Suppressor macrophage (primary cell): Measurements from ENCODE around the gene SDHAF1.
"Not testable (repeated sequence)": the region's sequence is repeated elsewhere in the genome, so short reads cannot be mapped to it uniquely, and the experiment has no call there.

ENCODE experiments used
- DNase-seq, 4 experiments: peaks; one replicate each; pipeline ENCODE4 v3.0.0-alpha.2; 2020 to 2022

The SDHAF1 gene

DNA sequence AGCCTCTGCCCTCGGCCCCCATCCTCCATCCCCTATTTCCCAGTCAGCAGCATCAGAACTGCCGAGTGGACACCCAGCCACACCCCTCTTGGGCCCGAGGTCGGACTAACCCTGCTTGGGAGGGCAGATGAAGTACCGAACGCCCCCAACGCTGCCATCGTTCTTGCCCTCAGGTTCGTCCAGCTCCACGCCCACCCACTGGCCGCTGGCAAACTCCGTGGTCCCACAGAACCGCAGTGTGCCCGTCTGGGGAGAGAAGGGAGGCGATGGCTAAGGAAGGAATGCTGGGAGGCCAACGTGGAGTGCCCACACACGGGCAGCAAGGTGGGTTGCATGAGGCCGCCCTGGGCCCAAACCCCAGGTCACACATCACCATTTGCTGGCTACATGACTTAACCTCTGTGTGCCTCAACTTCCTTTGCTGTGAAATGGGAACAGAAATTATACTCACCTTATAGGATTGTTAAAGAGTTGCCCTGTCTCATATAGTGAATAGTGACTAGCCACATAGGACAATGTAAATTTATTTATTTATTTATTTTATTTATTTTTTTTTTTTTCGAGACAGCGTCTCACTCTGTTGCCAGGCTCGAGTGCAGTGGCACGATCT lies 24.2 kb downstream of the SDHAF1 start:
- DNase-seq = no peak

DNA sequence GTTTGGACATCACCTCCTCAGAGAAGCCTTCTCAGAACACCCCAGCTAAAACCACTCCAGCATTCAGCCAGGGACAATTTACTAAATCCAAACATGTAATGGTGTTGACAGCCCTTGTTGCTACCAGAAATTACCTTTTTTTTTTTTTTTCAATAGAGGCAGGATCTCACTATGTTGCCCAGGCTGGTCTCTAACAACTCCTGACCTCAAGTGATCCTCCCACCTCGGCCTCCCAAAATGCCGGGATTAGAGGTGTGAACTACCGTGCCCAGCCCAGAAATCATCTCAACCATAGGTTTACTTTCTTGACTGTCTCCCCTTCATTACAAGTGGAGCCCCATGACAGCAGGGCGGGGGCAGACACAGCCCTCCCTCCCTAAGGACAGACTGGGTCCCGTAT lies 28.4 kb downstream of the SDHAF1 start:
- DNase-seq = no peak

DNA sequence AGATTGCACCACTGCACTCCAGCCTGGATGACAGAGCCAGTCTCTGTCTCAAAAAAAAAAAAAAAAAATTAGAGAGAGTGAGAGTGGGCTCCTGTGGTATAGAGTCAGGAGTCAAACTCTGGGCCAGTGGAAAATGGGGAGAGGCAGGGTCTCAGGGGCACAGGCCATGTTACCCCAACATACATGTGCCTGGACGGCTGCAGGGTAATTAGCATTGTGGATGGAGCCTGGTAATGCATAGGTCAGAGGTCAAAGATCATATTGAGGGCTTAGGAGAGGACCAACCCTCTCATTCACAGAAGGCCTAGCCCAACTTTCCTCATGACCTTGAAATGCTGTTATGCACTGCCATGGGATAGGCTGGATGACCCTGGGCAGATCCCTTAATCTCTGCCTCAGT lies 30.6 kb downstream of the SDHAF1 start:
- no peak for DNase-seq

DNA sequence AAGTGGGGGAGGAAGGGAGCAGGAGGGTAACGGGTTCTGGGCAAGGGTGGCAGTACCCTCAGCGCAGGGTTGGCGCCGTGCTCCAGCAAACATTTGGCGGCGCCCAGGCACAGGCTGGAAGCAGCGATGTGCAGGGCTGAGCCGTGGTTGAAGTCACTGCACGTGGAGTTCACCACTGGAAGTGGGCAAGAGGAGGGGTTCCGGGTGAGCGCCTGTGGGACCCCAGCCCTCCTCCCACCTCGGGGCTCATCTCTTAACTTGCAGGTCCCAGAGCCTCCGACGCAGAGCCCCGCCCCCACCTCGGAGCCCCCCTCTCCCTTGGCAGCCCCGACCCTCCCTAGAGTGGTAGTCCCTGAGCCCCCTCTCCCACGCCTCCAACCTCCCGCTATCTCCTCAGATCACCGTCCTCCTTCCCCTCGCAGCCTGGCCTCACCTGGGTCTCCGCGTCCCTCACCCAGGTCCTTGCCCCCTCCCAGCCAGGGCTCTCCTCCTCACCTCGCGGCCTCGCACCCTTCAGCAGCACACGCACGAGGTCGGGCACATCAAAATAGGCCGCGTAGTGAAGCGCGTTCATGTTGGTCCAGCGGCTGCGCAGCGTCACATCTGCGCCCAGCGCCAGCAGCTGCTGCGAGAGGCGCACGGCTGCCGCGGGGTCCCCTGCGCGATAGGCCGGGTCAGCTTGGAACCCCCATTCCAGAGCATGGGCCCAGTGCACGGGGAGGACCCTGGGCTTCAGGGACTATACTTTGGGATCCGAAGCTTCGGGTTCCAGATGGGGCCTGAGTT lies 31.3 kb downstream of the SDHAF1 start:
- DNase-seq = no peak

DNA sequence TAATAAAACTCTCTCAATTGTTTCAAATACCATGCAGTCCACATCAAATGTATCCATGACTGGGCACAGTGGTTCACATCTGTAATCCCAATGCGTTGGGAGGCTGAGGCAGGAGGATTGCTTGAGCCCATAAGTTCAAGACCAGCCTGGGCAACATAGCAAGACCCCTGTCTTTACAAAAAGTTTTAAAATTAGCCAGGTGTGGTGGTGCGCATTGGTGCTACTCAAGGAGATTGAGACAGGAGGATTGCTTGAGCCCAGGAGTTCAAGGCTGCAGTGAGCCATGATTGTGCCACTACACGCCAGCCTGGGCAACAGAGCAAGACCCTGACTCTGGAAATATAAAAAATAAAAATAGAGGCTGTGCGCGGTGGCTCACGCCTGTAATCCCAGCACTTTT lies 32.7 kb downstream of the SDHAF1 start:
- DNase-seq = no peak

DNA sequence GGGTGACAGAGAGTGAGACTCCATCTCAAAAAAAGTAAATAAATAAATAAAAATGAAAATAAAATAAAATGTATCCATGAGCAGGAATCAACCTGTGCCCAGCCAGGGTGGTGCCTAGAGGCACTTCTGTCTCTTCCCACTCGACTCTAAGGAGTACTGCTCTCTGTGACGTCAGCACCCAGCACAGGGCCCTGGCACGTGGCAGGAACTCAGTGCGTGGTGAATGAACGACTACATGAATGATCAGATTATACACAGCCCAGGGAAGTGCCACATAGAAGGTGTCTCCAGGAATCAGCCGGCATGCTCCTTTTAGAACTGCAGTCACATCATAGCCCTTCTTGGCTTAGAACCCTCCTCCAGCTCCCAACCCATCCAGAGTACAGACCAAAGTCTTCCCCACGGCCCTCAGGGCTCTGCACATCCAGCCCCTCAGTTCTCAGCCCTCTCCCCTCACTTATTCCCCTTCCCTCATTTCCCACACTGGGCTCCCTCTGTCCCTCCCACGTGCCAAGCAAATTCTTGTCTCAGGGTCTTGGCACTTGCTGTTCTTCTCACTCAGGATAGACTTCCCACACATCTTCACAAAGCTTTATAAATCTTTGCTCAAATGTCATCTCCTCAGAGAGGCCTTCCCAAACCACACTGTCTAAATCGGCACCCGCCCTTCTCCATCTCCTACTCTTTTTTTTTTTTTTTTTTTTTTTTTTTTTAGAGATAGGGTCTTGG lies 33.5 kb downstream of the SDHAF1 start:
- no peak for DNase-seq

DNA sequence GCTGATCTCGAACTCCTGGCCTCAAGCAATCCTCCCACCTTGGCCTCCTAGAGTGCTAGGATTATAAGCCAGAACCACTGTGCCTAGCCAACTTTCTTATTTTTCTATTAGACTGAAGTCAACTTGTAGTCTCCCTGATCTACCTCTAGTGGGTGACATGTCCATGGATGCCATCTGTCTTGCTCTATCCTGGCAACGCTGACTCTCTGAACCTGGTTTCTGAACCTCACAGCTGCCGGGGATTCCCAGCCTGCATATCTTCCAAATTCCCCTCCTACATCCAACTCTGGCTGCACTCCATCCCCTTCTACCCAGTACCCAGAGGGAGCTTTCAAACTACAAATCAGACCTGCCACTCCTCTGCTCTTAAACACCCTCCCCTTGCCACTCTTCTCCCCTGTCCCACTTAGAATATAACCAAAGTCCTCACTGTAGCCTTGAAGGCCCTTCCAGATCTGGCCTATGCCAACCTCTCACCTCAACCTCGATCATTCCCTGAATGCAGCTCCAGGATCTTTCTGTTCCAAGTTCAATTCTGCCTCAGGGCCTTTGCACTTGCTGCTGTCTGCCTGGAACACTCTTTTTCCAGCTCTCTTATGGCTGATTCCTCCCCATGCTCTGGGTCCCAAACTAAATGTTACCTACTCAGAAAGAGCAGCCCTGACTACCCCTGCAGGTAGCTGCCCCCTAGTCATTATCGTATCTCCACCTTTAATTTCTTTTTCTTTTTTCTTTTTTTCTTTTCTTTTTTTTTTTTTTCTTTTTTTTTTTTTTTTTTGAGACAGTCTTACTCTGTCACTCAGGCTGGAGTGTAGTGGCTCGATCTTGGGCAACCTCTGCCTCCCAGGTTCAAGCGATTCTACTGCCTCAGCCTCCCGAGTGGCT lies 35.5 kb downstream of the SDHAF1 start:
- DNase-seq = no peak

DNA sequence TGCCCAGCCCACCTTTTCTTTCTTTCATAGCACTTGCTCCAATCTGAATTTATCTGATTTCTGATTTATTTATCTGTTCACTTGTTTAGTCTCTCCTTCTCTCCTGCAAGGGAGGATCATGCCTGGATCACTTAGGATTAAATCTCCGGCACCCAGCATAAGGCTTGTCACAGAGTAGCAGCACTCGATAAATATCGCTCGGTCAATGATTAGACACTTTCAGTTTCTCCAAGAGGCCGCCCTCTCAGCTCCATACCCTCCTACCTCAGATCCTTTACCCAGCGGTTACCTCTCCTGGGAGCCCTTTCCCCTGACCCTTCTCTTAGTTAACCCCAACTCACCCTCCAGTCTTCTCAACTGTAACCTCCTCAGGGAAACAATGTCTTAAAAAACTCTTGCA lies 36.3 kb downstream of the SDHAF1 start:
- DNase-seq = no peak

DNA sequence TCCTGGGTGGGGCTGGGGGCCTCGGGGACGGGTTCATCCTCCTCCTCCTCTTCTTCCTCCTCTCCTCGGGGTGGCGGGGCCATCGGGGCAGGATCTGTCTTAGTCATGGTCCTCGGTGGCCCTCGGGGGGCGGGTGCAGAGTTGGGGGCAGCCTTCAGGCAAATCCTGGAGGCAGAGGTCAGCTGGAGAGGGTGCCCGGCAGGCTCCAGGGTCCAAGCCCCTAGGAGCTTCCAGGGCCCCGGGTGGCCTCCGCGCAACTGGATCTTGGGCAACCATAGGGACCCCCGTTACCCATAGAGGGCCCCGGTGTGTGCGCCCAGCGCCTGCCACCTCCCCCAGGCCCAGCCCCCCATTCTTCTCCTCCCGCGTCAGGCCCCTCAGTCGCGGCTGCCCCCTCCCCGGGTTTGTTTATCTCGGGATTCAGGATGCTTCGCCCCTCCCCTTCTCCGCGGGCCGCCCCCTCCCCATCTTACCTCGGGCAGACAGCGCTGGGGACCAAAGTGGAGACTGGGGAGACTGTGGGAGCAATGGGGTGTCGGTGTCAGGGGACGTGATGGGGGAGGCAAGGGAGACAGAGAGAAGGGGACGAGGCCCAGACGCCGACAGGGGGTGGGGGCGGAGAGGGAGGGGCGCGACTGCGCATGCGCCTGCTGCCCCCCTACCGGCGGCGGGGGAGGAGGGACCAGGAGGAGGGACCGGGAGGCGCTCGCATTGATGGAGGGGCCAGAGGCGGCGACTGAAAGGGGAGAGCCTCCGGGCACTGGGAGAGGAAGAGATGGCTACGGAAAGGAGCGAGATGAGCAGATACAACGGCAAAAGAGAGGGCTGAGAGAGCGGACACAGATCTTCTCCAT lies 37.5 kb downstream of the SDHAF1 start, which contains the start of gene CLIP3:
Gene CLIP3, minus strand, starts transcription at position 623 of the 854 bp plus-strand sequence. Its CDS starts 516 bp downstream, at position 107.
- DNase-seq = peak in 1 of 4 experiments; percentile 26

DNA sequence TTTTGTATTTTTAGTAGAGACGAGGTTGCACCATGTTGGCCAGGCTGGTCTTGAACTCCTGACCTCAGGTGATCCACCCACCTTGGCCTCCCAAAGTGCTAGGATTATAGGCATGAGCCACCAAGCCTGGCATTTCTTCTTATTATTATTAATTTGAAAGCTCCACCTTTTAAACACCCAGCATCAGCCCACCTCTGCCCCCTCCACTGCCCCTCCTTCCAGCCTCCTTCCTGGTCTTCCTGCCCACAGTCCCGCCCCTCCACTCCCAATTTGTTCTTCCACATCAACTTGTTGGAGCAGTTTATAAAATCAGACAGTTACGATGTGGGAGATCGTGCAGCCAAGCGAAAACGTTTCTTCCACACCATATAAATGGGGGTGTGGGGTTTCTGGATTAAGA lies 45.5 kb downstream of the SDHAF1 start:
- DNase-seq = no peak

DNA sequence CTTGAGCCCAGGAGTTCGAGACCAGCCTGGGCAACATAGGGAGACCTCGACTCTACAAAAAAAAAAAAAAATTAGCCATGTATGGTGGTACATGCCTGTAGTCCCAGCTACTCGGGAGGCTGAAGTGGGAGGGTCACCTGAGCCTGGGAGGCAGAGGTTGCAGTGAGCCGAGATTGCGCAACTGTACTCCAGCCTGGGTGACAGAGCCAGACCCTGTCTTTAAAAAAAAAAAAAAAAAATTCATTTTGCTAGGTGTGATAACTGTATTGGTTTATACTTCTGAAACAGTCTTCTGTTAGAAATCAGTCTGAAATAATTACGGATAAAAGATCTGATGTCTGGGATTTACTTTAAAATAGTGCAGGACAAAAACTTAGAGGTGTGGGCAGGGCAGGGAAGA lies 46.1 kb downstream of the SDHAF1 start:
- not testable (repeated sequence) for DNase-seq

DNA sequence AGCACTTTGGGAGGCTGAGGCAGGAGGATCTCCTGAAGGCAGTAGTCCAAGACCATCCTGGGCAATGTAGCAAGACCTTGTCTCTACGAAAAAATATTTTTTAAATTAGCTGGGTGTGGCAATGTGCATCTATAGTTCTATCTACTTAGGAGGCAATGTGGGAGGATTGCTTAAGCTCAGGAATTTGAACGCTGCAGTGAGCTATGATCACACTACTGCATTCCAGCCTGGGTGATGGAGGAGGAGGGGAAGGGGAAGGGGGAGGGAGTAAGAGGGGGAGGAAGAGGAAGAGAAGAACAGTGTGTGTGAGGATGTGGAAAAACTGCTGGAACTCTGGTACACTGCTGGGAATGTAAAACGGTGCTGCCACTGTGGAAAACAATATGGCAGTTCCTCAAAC lies 46.8 kb downstream of the SDHAF1 start:
- DNase-seq = peak; percentile 41 to 76 (median 63)

DNA sequence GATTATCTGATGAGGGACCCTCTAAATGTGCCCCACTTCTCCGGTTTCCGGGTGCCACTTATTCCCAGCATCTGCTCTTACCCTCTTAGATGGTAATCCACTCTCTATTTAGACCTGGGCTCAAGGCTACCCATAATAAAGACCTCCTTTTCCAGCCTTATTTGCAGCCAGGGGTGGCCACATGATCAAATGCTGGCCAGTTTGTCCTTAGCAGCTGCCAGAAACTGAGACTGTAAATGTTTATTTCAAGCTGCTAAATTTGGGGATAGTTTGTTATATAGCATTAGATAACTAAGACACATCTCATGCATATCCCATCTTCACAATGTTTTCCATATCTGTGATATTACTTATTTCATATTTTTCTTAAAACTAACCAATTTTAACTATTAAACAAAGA lies 49.0 kb downstream of the SDHAF1 start:
- DNase-seq = no peak
